Esophagus (tissue), 2 donors: ENCODE results near the gene SPEM2. TPM values are rescaled to one million over a fixed set of nuclear protein-coding genes. Genes with fewer than 3 reads are reported as not detected.

ENCODE experiments used
- H3K27ac ChIP-seq, 2 donors: one replicate each; pipeline ENCODE4 v1.5.1; 2013; ENCODE audit warnings: low read depth in 2 of 2, mild to moderate bottlenecking in 2 of 2, inconsistent platforms in 1 of 2, low read length in 1 of 2, moderate library complexity in 1 of 2
- H3K27me3 ChIP-seq, 2 donors: one replicate each; pipeline ENCODE4 v1.6.1; 2013; ENCODE audit warnings: low read length in 2 of 2, control low read depth in 1 of 2, mild to moderate bottlenecking in 1 of 2; ENCODE audit not compliant: insufficient read depth in 2 of 2, control insufficient read depth in 1 of 2
- H3K36me3 ChIP-seq, 2 donors: one replicate each; pipeline ENCODE4 v1.6.1; 2013; ENCODE audit warnings: low read length in 1 of 2; ENCODE audit not compliant: control insufficient read depth in 2 of 2, insufficient read depth in 2 of 2
- H3K4me1 ChIP-seq, 2 donors: one replicate each; pipeline ENCODE4 v1.6.1; 2013; ENCODE audit warnings: low read length in 1 of 2; ENCODE audit not compliant: control insufficient read depth in 2 of 2, insufficient read depth in 2 of 2
- H3K4me3 ChIP-seq, 2 donors: one replicate each; pipeline ENCODE4 v1.5.1; 2013; ENCODE audit warnings: low read length in 2 of 2, mild to moderate bottlenecking in 2 of 2, low read depth in 1 of 2, moderate library complexity in 1 of 2
- H3K9me3 ChIP-seq, 2 donors: one replicate each; pipeline ENCODE4 v1.6.1; 2013; ENCODE audit warnings: mild to moderate bottlenecking in 2 of 2, low read depth in 1 of 2, low read length in 1 of 2, moderate library complexity in 1 of 2; ENCODE audit not compliant: control insufficient read depth in 2 of 2, insufficient read depth in 1 of 2
- WGBS, 2 donors: extraction: QIAGEN DNeasy Blood & Tissue Kit; methylation state at CpG; one replicate each; pipeline ENCODE4 v1.1.7; 2013; 5-methylcytosine and 5-hydroxymethylcytosine counted together
- polyA plus RNA-seq, 2 donors: library from polyadenylated mRNA; stranded (reverse); fragments of 200-250 nt; gene quantifications; one replicate each; pipeline ENCODE4 v1.2.3, GENCODE V29; 2013
- donor health status: healthy with polysubstance abuse.
- donor health status: Bipolar disorder and iron deficiency.

SPEM2 gene
- polyA plus RNA-seq, 2 donors = not detected

DNA sequence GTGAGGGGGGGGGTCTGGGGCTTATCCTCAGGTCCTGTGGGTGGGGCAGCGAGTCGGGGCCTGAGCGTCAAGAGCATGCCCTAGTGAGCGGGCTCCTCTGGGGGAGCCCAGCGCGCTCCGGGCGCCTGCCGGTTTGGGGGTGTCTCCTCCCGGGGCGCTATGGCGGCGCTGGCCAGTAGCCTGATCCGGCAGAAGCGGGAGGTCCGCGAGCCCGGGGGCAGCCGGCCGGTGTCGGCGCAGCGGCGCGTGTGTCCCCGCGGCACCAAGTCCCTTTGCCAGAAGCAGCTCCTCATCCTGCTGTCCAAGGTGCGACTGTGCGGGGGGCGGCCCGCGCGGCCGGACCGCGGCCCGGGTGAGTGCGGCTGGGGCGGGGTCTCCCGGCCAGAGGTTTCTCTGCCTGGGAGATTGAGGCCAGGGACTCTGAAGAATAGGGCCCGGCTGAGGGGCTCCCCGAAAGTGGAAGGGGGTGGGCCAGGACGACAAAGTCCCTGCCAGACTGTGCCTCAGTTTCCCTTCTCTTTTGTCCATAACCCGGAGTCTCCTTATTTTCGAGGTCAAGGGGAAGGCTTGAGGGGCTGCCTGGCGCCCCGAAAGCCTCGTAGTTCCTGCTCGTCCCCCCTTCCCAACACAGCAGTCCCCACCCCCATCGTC lies 14.2 kb downstream of the SPEM2 start, which contains the start of gene FGF11:
Gene FGF11, plus strand, starts transcription at position 51 of the 651 bp plus-strand sequence. Its CDS starts 109 bp downstream, at position 160.
- 3% methylated on average over 22 to 50 of the region's 50 CpGs for WGBS, 2 donors
- Histone ChIP-seq H3K27ac (peak within 1 kb of the TSS; percentile 62 to 65), H3K4me1 (peaks cover 0 to 28% of the 10 kb centered on the region in 2 donors), H3K4me3 (peak within 1 kb of the TSS; percentile 55 to 60), H3K9me3 (no peaks in the 10 kb centered on the region), H3K27me3 (no peaks in the 10 kb centered on the region), H3K36me3 (no peaks in the 10 kb centered on the region)

DNA sequence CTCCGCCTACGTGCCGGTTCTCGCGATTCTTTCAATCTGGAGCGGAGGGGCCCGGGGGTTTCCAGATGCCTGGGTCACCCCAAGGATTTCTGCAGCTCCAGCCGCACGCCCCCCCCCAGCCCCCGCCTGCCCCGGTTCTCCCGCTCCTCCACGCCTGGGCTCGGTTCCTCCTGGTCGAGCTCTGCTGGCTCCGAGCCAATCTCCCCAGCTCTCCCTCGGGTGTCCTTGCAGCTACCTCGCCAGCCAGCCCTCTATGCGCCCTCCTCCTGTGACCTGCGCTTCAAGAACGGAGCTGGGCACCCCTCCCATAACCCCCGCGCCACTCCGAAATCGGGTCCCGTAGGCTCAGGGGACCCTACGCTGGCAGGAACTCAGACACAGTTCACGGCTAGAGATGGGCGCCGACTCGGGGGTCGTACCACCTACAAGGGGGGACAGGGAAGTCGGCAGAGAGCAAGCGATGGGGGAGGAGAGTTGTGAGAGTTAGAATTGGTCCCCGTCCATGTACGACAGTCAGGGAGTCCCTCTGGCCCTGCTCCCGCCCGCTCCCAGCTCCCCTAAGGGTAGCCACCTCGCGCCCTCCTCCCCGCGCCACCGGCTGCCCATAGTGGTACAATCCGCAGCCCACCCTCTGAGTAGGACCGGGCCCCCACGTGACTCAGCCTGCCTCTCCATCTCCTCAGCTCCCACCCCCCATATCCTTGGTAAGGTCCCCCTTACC lies 14.9 kb downstream of the SPEM2 start:
- WGBS, 2 donors = 1 to 4% methylated on average over 36 to 46 of the region's 46 CpGs
- Histone ChIP-seq H3K36me3 (no peaks in the 10 kb centered on the region), H3K27me3 (peaks cover 0 to 2% of the 10 kb centered on the region in 2 donors), H3K27ac (no peak overlapping the region), H3K4me1 (peaks cover 3 to 33% of the 10 kb centered on the region in 2 donors), H3K9me3 (no peaks in the 10 kb centered on the region), H3K4me3 (peak overlapping the region; percentile 34 to 45)

DNA sequence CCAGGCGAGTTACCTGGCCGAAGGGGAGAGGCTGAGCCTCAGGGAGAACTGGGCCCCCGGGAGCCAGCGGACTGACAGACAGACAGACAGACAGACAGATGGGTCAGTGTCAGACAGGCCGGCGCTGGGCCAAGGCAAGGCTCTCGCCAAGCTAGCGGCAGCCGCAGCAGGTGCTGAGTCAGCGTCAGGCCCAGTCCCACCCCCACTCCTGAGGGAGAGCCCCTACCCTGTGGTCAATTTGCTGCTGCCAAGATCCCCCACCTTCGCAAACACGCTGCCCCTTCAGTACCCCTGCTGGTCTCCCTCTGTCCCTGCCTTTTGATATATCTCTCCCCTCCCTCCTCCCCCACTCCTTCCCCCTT lies 15.4 kb downstream of the SPEM2 start:
- WGBS, 2 donors = 10 to 29% methylated on average over 12 of the region's 12 CpGs
- Histone ChIP-seq H3K4me1 (peaks cover 3 to 39% of the 10 kb centered on the region in 2 donors), H3K36me3 (no peaks in the 10 kb centered on the region), H3K9me3 (no peaks in the 10 kb centered on the region), H3K27ac (no peak overlapping the region), H3K4me3 (peak overlapping the region in 1 of 2 donors; percentile 34), H3K27me3 (peaks cover 0 to 3% of the 10 kb centered on the region in 2 donors)

DNA sequence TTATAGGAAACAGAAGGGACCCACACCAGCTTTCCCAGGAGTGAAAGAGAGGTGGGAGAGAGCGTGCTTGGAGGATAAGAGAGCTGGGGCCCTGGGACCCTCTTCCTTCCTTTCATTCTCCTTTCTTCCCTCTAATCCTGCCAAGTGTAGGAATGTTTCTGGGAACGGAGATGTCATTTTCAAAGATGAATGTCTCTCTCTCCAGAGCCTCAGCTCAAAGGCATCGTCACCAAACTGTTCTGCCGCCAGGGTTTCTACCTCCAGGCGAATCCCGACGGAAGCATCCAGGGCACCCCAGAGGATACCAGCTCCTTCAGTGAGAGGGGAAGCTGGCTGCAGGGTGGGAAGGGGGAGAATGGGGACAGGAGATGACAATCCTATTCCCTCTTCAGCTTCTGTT lies 15.8 kb downstream of the SPEM2 start:
- peaks cover 0 to 3% of the 10 kb centered on the region in 2 donors for H3K27me3 ChIP-seq
- 55 to 66% methylated on average over 7 of the region's 7 CpGs for WGBS, 2 donors
- H3K36me3 ChIP-seq = no peaks in the 10 kb centered on the region
- no peak overlapping the region for H3K4me3 ChIP-seq
- no peak overlapping the region for H3K27ac ChIP-seq
- H3K9me3 ChIP-seq = no peaks in the 10 kb centered on the region
- peaks cover 3 to 40% of the 10 kb centered on the region in 2 donors for H3K4me1 ChIP-seq

DNA sequence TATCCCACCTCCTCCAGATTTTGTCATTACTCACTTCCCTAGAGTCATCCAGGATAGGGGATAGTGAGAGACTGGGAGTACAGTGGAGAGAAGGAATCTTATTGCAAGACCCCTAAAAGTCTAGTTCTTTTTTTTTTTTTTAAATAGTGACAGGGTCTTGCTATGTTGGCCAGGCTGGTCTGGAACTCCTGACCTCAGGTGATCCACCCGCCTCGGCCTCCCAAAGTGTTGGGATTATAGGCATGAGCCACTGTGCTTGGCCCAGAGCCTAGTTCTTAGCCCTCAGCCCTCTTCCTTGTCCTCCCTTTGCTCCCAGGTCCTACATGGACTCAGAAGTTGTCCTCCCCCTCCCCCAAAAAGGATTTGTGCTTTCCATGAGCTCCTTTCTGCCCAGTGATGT lies 16.7 kb downstream of the SPEM2 start:
- WGBS, 2 donors = 85 to 87% methylated on average over 2 of the region's 2 CpGs
- peaks cover 3 to 38% of the 10 kb centered on the region in 2 donors for H3K4me1 ChIP-seq
- peaks cover 0 to 6% of the 10 kb centered on the region in 2 donors for H3K27me3 ChIP-seq
- H3K27ac ChIP-seq = no peak overlapping the region
- H3K4me3 ChIP-seq = no peak overlapping the region
- no peaks in the 10 kb centered on the region for H3K9me3 ChIP-seq
- no peaks in the 10 kb centered on the region for H3K36me3 ChIP-seq

DNA sequence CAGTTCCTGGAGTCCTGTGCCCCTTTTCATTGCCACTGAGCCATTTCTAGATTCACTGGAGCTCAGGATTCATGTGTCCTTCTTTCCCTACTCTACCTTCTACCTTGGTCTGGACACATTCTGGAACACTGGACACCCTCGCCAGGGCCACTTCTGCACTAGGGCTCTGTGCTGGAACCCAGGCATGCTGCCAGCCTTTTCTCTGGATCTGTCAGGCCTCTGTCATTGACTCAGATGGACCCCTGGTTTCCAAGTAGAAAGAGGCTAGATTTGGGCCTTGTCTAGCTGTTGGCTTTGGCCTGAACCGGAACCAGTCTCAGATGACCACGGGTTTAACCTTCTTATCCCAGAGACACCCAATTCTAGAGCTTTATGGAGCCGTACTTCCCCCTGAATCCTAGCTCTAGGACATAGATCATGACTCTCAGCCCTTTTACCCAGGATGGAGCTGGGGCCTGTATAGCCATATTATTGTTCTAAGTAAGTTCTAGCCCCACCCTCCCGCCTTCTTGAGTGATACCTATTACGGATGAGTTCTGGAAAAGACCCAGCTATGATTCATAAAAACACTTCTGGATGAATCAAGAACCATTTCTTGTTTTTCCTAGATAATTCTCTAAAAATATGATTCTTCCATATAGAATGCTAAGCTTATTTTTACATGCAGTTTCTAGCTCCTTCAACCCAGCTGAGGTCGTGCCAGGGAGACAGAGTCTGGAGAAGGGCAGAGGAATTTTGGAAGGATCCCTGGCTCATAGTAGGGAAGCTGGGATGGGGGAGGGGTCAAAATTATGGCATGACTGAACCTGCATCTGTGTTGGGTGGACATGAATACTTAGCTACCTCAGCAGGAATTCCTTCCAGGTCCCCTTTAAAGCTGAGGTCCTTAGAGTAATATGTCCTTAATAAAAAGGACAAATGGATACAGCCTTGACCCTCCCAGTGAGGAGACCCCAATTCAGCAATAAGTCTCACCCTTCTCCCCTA lies 18.4 kb downstream of the SPEM2 start:
- WGBS, 2 donors = 67 to 71% methylated on average over 7 of the region's 7 CpGs
- H3K36me3 ChIP-seq = no peaks in the 10 kb centered on the region
- no peak overlapping the region for H3K4me3 ChIP-seq
- H3K27ac ChIP-seq = peak overlapping the region; percentile 74 to 77
- H3K27me3 ChIP-seq = peaks cover 0 to 6% of the 10 kb centered on the region in 2 donors
- H3K9me3 ChIP-seq = no peaks in the 10 kb centered on the region
- peaks cover 3 to 35% of the 10 kb centered on the region in 2 donors for H3K4me1 ChIP-seq

DNA sequence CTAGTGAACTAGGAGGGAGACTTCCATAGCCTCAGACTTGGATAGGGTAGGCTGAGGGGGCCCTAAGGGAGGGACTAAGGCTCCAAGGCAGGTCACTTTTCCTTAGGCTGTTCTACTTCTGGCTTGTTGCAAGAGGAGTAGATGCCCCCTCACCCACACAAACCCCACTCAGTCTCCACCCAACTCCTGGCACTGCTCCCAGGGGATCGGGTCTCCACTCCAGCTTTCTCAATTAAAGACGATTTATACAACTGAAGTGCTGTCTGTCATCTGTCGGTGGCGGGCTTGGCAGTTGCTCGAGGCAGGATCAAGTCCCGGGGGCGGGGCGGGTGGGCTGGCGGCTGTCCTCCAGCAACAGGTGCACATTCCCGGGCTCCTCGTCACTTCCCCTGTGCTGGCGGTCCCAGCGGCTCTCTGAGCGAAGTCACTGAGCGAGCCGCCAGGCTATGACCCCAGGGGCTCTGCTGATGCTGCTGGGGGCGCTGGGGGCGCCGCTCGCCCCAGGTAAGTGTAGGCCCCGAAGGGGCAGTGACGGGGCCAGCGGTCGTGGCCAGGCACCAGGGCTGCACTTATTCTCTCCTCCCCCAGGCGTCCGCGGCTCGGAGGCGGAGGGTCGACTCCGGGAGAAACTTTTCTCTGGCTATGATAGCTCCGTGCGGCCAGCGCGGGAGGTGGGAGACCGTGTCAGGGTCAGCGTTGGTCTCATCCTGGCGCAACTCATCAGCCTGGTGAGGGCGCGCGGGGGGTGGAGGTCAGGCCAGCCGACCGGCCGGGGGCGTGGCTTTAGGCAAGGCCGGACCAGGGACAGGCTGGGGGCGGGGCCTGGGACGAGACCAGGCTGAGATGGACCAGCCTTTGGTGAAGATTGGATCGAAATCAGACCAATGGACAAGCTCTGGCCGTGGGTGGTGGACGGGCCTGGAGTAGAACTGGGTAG lies 19.5 kb downstream of the SPEM2 start, which contains the start of gene CHRNB1:
Gene CHRNB1, plus strand, starts transcription at position 380 of the 937 bp plus-strand sequence. Its CDS starts 67 bp downstream, at position 447.
- peaks cover 3 to 29% of the 10 kb centered on the region in 2 donors for H3K4me1 ChIP-seq
- peak within 1 kb of the TSS; percentile 38 to 48 for H3K4me3 ChIP-seq
- no peaks in the 10 kb centered on the region for H3K9me3 ChIP-seq
- H3K27ac ChIP-seq = peak within 1 kb of the TSS; percentile 74 to 77
- peaks cover 0 to 6% of the 10 kb centered on the region in 2 donors for H3K27me3 ChIP-seq
- no peaks in the 10 kb centered on the region for H3K36me3 ChIP-seq
- 9 to 10% methylated on average over 51 of the region's 51 CpGs for WGBS, 2 donors

DNA sequence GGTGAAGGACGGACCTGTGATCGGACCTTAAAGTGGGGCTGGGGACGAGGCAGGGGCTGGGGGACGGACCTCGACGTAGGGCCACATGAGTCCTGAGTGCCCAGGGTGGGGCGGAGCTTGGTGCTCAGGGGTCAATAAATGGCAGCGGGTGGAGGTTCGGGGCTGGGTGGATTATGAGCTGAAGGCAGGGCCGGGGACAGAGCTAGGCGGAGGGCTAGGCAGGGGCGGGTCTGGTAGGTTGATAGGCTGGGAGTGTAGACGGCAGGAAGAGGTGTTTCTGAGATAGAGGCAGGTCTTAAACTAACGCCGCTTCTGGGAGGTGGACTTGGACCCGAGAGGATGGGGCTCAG lies 20.2 kb downstream of the SPEM2 start:
- Histone ChIP-seq H3K9me3 (no peaks in the 10 kb centered on the region), H3K4me3 (peak overlapping the region; percentile 38 to 48), H3K27me3 (peaks cover 0 to 6% of the 10 kb centered on the region in 2 donors), H3K4me1 (peaks cover 3 to 22% of the 10 kb centered on the region in 2 donors), H3K27ac (peak overlapping the region; percentile 9 to 11), H3K36me3 (no peaks in the 10 kb centered on the region)
- 6 to 10% methylated on average over 16 of the region's 16 CpGs for WGBS, 2 donors
